Kidney (tissue), 14 donors: ENCODE data around the gene SOX6. TPM values are rescaled to one million over a fixed set of nuclear protein-coding genes. Genes with fewer than 3 reads are reported as not detected.
A peak's percentile ranks its signal among the peaks of the same experiment; 100 is the strongest.

ENCODE experiments used
- DNase-seq, 5 donors: peaks; one replicate each; pipeline ENCODE4 v3.0.0-alpha.2; 2013 to 2020
- FAIRE-seq: peaks from 2 replicates; lab custom pipeline; 2012; peaks lifted over from hg19 to GRCh38; lab: Jason Lieb, UNC
- H3K27ac ChIP-seq, 2 donors: one replicate each; pipeline ENCODE4 v1.7.0; 2013; ENCODE audit warnings: low read depth in 2 of 2, low read length in 2 of 2, inconsistent platforms in 1 of 2
- H3K27me3 ChIP-seq: one replicate; pipeline ENCODE4 v1.7.1; 2013; ENCODE audit warnings: low read length, inconsistent platforms; ENCODE audit not compliant: control insufficient read depth, insufficient read depth
- H3K36me3 ChIP-seq, 3 donors: one replicate each; pipeline versions ENCODE4 v1.7.0 to v1.7.1; 2013; ENCODE audit warnings: low read length in 3 of 3, control low read depth in 1 of 3, inconsistent platforms in 1 of 3; ENCODE audit not compliant: insufficient read depth in 3 of 3, control insufficient read depth in 2 of 3
- H3K4me1 ChIP-seq, 3 donors: one replicate each; pipeline versions ENCODE4 v1.7.0 to v1.7.1; 2013; ENCODE audit warnings: low read length in 3 of 3, inconsistent platforms in 1 of 3, low read depth in 1 of 3; ENCODE audit not compliant: control insufficient read depth in 2 of 3, insufficient read depth in 2 of 3
- H3K4me3 ChIP-seq, 3 donors: one replicate each; pipeline versions ENCODE4 v1.7.0 to v1.8.1; 2013; ENCODE audit warnings: low read length in 3 of 3, control low read depth in 1 of 3, inconsistent platforms in 1 of 3
- H3K9ac ChIP-seq, 3 donors: one replicate each; pipeline versions ENCODE4 v1.7.0 to v1.7.1; 2013; ENCODE audit warnings: low read length in 3 of 3, control low read depth in 1 of 3, inconsistent platforms in 1 of 3
- H3K9me3 ChIP-seq, 3 donors: one replicate each; pipeline versions ENCODE4 v1.7.0 to v1.7.1; 2013; ENCODE audit warnings: low read length in 3 of 3, control low read depth in 1 of 3, inconsistent platforms in 1 of 3; ENCODE audit not compliant: control insufficient read depth in 2 of 3, insufficient read depth in 1 of 3
- intact Hi-C: fragments of 100-400 bp; cut with DNase I; formaldehyde crosslinking; loops from one replicate; pipeline ENCODE4 v1.11.1; 2022
- polyA plus RNA-seq: library from polyadenylated mRNA; stranded (reverse); fragments of 350-450 nt; fragmentation: Illumina TruSeq; extraction: RNeasy Lipid Tissue Mini Kit (QIAGEN cat#74804); gene quantifications from one replicate; pipeline ENCODE4 v1.2.3, GENCODE V29; 2014; ENCODE audit warnings: low read depth, low replicate concordance; ENCODE audit not compliant: insufficient read depth
- total RNA-seq: library from RNA; stranded (reverse); fragmentation: NEBNext Ultra II Directional; extraction: Animal tissue kit (Norgen Biotek cat#: 25700); gene quantifications from one replicate; pipeline ENCODE4 v1.2.1, GENCODE V29; 2021
- TF ChIP-seq, protein P1 (sequence below): IDR thresholded peaks from 3 replicates; pipeline ENCODE4 v1.5.1; 2012; ENCODE audit warnings: mild to moderate bottlenecking, moderate library complexity, borderline replicate concordance; ENCODE audit not compliant: insufficient read depth; ENCODE audit errors: extremely low read depth
- donor health status: control.
- donor health status: control.
- donor health status: control.
- donor health status: control.
- donor health status: control.
- donor health status: DM: yes; HTN: yes; CAD: no.
- donor health status: Normal renal cell carcinoma (clear cell type).

The SOX6 gene
- total and polyA plus RNA-seq, 2 donors from 2014 or later: 5.0 to 47.3 TPM

DNA sequence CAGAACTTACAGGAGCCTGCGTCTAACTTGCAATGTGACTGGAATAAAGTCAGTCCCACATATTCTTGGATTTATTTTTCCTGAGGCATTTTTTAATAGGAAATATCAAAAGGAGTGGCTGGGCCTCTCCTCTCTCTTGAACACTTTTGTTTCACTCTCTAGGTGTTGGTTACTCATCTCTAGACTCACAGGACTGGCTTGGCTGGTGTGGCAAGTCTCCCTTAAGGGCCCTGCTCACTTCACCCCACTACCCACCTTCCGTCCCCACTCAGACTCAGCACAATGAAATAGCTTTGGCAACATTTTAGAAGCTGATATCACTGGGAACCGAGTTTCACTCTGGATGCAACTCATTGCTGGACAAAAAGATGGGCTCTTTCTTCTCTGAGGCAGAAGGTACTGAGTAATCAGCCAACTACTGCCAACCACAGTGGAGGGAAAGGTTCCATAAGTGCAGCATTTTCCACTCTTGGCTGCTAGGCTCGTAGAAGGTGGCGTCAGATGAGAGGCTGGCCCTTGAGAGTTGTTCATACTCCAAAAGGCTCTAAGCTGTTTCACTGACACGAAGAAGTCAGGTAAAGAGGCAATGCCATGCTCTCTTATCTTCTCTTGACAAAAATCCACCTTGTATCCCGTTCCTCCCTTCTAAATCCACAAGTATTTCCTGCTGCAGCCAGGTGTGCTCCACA, 390.6 kb downstream of the SOX6 start:
- intact Hi-C loops: no loop called here
- Histone ChIP-seq H3K4me3 (no peak overlapping the region), H3K9me3 (no peaks in the 10 kb centered on the region), H3K9ac (no peak overlapping the region), H3K4me1 (peaks cover 0 to 14% (median 5%) of the 10 kb centered on the region in 3 donors), H3K27me3 (no peaks in the 10 kb centered on the region), H3K27ac (no peak overlapping the region), H3K36me3 (no peaks in the 10 kb centered on the region)
- DNase-seq (peak in 2 of 5 donors; percentile 49 to 62), FAIRE-seq (no peak)
- TF ChIP-seq, protein P1, sequence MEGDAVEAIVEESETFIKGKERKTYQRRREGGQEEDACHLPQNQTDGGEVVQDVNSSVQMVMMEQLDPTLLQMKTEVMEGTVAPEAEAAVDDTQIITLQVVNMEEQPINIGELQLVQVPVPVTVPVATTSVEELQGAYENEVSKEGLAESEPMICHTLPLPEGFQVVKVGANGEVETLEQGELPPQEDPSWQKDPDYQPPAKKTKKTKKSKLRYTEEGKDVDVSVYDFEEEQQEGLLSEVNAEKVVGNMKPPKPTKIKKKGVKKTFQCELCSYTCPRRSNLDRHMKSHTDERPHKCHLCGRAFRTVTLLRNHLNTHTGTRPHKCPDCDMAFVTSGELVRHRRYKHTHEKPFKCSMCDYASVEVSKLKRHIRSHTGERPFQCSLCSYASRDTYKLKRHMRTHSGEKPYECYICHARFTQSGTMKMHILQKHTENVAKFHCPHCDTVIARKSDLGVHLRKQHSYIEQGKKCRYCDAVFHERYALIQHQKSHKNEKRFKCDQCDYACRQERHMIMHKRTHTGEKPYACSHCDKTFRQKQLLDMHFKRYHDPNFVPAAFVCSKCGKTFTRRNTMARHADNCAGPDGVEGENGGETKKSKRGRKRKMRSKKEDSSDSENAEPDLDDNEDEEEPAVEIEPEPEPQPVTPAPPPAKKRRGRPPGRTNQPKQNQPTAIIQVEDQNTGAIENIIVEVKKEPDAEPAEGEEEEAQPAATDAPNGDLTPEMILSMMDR: no peak

DNA sequence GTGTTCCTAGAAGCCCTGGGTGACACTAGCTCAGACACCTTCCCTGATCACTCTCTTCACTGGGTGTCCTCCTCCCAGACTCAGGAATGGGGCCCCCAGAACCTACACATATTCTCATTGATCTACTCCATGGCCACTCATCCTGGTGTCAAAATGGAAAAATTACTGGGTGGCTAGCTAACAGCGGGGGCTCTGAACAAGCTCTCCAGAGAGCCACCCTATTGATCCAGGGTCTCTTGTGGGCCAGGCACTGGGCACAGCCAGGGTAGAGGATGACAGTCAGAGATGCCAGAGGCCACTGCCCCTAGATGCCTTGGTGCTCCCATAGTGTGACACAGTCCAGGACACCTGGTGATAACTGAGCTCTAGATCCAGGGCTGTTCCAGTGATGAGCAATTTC, 393.1 kb downstream of the SOX6 start:
- Histone ChIP-seq H3K4me3 (no peak overlapping the region), H3K4me1 (peaks cover 0 to under 1% (median 0%) of the 10 kb centered on the region in 3 donors), H3K27me3 (no peaks in the 10 kb centered on the region), H3K9ac (no peak overlapping the region), H3K36me3 (no peaks in the 10 kb centered on the region), H3K9me3 (no peaks in the 10 kb centered on the region), H3K27ac (no peak overlapping the region)
- intact Hi-C loops: no loop called here
- FAIRE-seq (no peak), DNase-seq (no peak)
- TF ChIP-seq, protein P1: no peak

DNA sequence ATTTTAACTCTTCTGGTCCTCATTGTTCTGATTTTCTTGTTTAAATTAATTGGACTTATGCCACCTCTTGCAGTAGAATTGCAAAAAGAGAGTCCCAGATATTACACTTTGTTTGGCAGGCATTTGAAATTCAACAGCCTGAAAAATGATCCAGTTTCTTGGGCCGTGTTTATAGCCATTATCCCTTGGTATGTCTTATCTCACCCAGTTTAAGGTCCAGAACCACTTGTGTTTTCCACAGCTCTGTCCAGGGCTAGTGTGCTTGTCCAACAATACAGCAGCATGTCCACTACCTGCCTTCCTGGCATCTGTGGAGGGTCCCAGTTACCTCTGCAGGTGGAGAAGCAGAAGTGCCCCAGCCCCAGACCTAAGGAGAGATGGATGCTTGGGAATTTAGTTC, 397.4 kb downstream of the SOX6 start:
- Histone ChIP-seq H3K4me1 (no peaks in the 10 kb centered on the region), H3K27me3 (no peaks in the 10 kb centered on the region), H3K36me3 (no peaks in the 10 kb centered on the region), H3K9ac (no peak overlapping the region), H3K4me3 (no peak overlapping the region), H3K27ac (no peak overlapping the region), H3K9me3 (no peaks in the 10 kb centered on the region)
- no peak for FAIRE-seq
- TF ChIP-seq, protein P1: no peak
- no peak for DNase-seq
- intact Hi-C loops: no loop called here
